ENCODE data around the gene QSER1.

Gene QSER1

DNA sequence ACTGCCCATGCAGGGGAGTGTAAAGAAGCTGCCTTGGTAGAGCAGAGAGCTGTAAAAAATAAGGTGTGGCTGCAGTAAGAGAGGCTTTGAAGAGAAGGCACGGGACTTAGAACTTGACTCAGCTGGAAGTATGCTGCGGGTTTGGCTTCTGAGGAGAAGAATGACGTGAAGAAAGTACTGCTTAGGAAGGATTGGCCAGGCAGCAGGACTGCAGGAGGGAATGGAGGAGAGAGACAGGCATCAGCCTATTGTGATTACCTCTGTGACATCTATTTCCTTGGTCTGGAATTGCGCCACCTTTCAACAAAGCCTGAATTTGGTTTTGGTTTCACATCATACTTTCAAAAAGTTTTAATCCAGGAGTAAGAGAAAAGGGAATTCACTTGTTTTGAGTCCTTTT lies 40.4 kb upstream of the QSER1 start:
- H3K9me3 ChIP-seq (ENCODE audit: severe bottlenecking) = no peaks in the 10 kb centered on the region

DNA sequence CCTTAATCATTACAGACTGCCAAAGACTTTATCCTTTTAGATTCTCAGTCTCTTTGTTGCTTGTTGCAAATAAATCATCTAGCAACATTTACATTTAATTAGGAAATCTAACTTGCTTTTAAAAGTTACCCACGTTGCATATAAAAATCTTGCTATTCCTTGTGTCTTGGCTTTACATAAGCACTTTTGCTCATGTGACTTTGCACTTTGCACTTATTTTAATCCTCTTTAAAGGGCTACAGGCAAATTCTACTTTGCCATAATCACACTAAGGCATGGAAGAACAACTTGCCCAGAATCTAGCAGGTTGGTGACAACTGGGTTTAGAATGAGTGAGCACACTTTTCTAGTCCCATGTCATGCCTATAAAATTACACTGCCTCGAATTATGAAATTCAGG lies 37.0 kb upstream of the QSER1 start:
- ATAC-seq (ENCODE audit: low read depth) (no peak), DNase-seq (ENCODE audit: low spot score) (no peak)
- Histone ChIP-seq H3K9me3 (ENCODE audit: severe bottlenecking) (no peaks in the 10 kb centered on the region), H3K36me3 (ENCODE audit: low read depth) (no peaks in the 10 kb centered on the region), H3K4me3 (ENCODE audit: severe bottlenecking) (no peak overlapping the region), H3K27me3 (ENCODE audit: insufficient read depth, poor library complexity, severe bottlenecking) (no peaks in the 10 kb centered on the region), H3K4me1 (ENCODE audit: insufficient read depth, poor library complexity, severe bottlenecking) (no peaks in the 10 kb centered on the region), H3K27ac (ENCODE audit: poor library complexity, severe bottlenecking) (no peak overlapping the region)
- no peak for TF ChIP-seq CTCF (IDR thresholded peaks at IDR 0.05; ENCODE audit: poor library complexity, severe bottlenecking)

More for the DNA sequence above, 40.4 kb upstream of the QSER1 start:
- no peak for TF ChIP-seq CTCF (IDR thresholded peaks at IDR 0.05; ENCODE audit: poor library complexity, severe bottlenecking)
- Histone ChIP-seq H3K27ac (ENCODE audit: poor library complexity, severe bottlenecking) (no peak overlapping the region), H3K27me3 (ENCODE audit: insufficient read depth, poor library complexity, severe bottlenecking) (no peaks in the 10 kb centered on the region), H3K36me3 (ENCODE audit: low read depth) (no peaks in the 10 kb centered on the region), H3K4me1 (ENCODE audit: insufficient read depth, poor library complexity, severe bottlenecking) (no peaks in the 10 kb centered on the region), H3K4me3 (ENCODE audit: severe bottlenecking) (no peak overlapping the region)
- no peak for DNase-seq (ENCODE audit: low spot score)
- peak; percentile 58; the same call in 1 of the 3 replicates for ATAC-seq (ENCODE audit: low read depth)

GRCh38 chr11:32858731-32859130 lies 33.9 kb upstream of the QSER1 start:
- Histone ChIP-seq H3K4me3 (ENCODE audit: severe bottlenecking) (no peak overlapping the region), H3K27ac (ENCODE audit: poor library complexity, severe bottlenecking) (no peak overlapping the region), H3K4me1 (ENCODE audit: insufficient read depth, poor library complexity, severe bottlenecking) (no peaks in the 10 kb centered on the region), H3K9me3 (ENCODE audit: severe bottlenecking) (no peaks in the 10 kb centered on the region), H3K36me3 (ENCODE audit: low read depth) (no peaks in the 10 kb centered on the region), H3K27me3 (ENCODE audit: insufficient read depth, poor library complexity, severe bottlenecking) (no peaks in the 10 kb centered on the region)
- DNase-seq (ENCODE audit: low spot score) (no peak), ATAC-seq (ENCODE audit: low read depth) (no peak)
- TF ChIP-seq CTCF (IDR thresholded peaks at IDR 0.05; ENCODE audit: poor library complexity, severe bottlenecking) = no peak

DNA sequence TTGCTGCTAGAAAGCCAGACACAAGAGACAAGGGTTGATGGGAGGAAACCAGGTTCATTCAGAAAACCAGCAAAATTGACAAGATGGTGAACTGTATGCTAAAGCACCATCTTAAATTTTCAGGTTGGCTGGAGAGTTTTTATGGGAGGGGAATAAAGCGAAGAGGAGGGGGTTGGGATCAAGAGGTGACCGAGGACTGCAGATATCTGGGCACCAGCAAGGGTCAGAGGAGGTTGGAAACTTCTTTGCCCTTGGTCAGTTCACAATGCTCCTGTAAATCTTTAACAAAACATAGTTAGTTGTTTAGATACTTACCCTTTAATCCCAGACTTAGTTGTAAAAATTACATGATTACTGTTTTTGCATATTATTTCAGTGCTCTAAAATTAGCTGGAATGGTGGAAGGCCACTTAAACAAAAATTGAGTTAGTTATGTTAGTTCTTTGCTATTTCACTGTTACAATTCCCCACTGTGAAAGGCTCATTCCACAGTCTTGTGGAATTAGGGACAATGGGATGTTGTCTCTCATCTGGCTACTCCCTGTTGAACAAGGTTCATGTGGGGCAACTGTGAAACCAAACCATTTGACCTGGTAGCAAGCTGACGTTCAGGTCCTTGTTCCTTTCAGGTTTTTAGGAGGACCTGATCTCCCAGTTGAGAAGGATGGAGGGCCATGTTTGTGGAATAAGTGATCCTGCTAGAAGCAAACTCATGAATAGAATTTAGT lies 30.6 kb upstream of the QSER1 start:
- ATAC-seq (ENCODE audit: low read depth) = no peak
- H3K27ac ChIP-seq (ENCODE audit: poor library complexity, severe bottlenecking) = no peak overlapping the region

More for the DNA sequence above, 30.6 kb upstream of the QSER1 start:
- no peak for DNase-seq (ENCODE audit: low spot score)
- Histone ChIP-seq H3K9me3 (ENCODE audit: severe bottlenecking) (no peaks in the 10 kb centered on the region), H3K4me3 (ENCODE audit: severe bottlenecking) (no peak overlapping the region), H3K36me3 (ENCODE audit: low read depth) (no peaks in the 10 kb centered on the region), H3K27me3 (ENCODE audit: insufficient read depth, poor library complexity, severe bottlenecking) (no peaks in the 10 kb centered on the region), H3K4me1 (ENCODE audit: insufficient read depth, poor library complexity, severe bottlenecking) (no peaks in the 10 kb centered on the region)
- TF ChIP-seq CTCF (IDR thresholded peaks at IDR 0.05; ENCODE audit: poor library complexity, severe bottlenecking) = no peak

Measured in RWPE2 (cell line).